Effector memory CD4-positive, alpha-beta T cell (primary cell): Measurements from ENCODE around the gene KDM8.

Source experiments
- DNase-seq, 3 donors: peaks; one replicate each; pipeline ENCODE4 v3.0.0-alpha.2; 2020
- H3K27ac ChIP-seq: 2 replicates; pipeline ENCODE4 v1.7.0; 2013; ENCODE audit warnings: mild to moderate bottlenecking, low read length, moderate library complexity; ENCODE audit not compliant: insufficient read depth, poor library complexity, severe bottlenecking
- H3K27me3 ChIP-seq: replicated peaks from 2 replicates; pipeline ENCODE4 v1.7.0; 2013; ENCODE audit warnings: mild to moderate bottlenecking, low read length; ENCODE audit not compliant: insufficient read depth, control insufficient read depth, poor library complexity, severe bottlenecking
- H3K36me3 ChIP-seq: 2 replicates; pipeline ENCODE4 v1.7.0; 2013; ENCODE audit warnings: mild to moderate bottlenecking, low read length, moderate library complexity; ENCODE audit not compliant: control insufficient read depth, insufficient read depth
- H3K4me1 ChIP-seq: 2 replicates; pipeline ENCODE4 v1.7.0; 2013; ENCODE audit warnings: low read length, mild to moderate bottlenecking; ENCODE audit not compliant: control insufficient read depth, insufficient read depth, poor library complexity, severe bottlenecking
- H3K4me3 ChIP-seq: 2 replicates; pipeline ENCODE4 v1.7.0; 2013; ENCODE audit warnings: low read length, low read depth, mild to moderate bottlenecking; ENCODE audit not compliant: insufficient read depth, poor library complexity, severe bottlenecking
- H3K9me3 ChIP-seq: 2 replicates; pipeline ENCODE4 v1.7.0; 2013; ENCODE audit warnings: mild to moderate bottlenecking, low read length, moderate library complexity; ENCODE audit not compliant: control insufficient read depth

The KDM8 gene

GRCh38 chr16:27189335-27189972 lies 13.9 kb upstream of the KDM8 start:
- H3K36me3 ChIP-seq: no peaks in the 10 kb centered on the region
- H3K27me3 ChIP-seq: no peaks in the 10 kb centered on the region
- H3K9me3 ChIP-seq: no peaks in the 10 kb centered on the region
- H3K27ac ChIP-seq: no peak overlapping the region
- peaks cover 4% of the 10 kb centered on the region for H3K4me1 ChIP-seq
- H3K4me3 ChIP-seq: no peak overlapping the region
- DNase-seq: no peak

GRCh38 chr16:27190316-27190871 lies 12.9 kb upstream of the KDM8 start:
- Histone ChIP-seq H3K36me3 (no peaks in the 10 kb centered on the region), H3K4me1 (peaks cover 9% of the 10 kb centered on the region), H3K9me3 (no peaks in the 10 kb centered on the region), H3K4me3 (no peak overlapping the region), H3K27me3 (no peaks in the 10 kb centered on the region), H3K27ac (no peak overlapping the region)
- DNase-seq: no peak

- H3K27me3 ChIP-seq: no peaks in the 10 kb centered on the region
- DNase-seq: no peak
These were observed 11.9 kb upstream of the KDM8 start for GRCh38 chr16:27191352-27191924.

GRCh38 chr16:27193300-27193990 lies 9.9 kb upstream of the KDM8 start:
- Histone ChIP-seq H3K4me1 (peaks cover 24% of the 10 kb centered on the region), H3K27me3 (no peaks in the 10 kb centered on the region), H3K9me3 (no peaks in the 10 kb centered on the region), H3K4me3 (no peak overlapping the region), H3K27ac (no peak overlapping the region), H3K36me3 (no peaks in the 10 kb centered on the region)
- no peak for DNase-seq

More at GRCh38 chr16:27191352-27191924, 11.9 kb upstream of the KDM8 start:
- Histone ChIP-seq H3K4me3 (no peak overlapping the region), H3K4me1 (peaks cover 15% of the 10 kb centered on the region), H3K27ac (no peak overlapping the region), H3K36me3 (no peaks in the 10 kb centered on the region), H3K9me3 (no peaks in the 10 kb centered on the region)

- no peaks in the 10 kb centered on the region for H3K36me3 ChIP-seq
- H3K27me3 ChIP-seq: no peaks in the 10 kb centered on the region
- H3K27ac ChIP-seq: peak overlapping the region; percentile 18
- H3K9me3 ChIP-seq: no peaks in the 10 kb centered on the region
- peaks cover 39% of the 10 kb centered on the region for H3K4me1 ChIP-seq
- DNase-seq: no peak
- H3K4me3 ChIP-seq: no peak overlapping the region
These were observed 8.1 kb upstream of the KDM8 start for GRCh38 chr16:27195076-27195741.

GRCh38 chr16:27195941-27196595 lies 7.3 kb upstream of the KDM8 start:
- Histone ChIP-seq H3K9me3 (no peaks in the 10 kb centered on the region), H3K27me3 (no peaks in the 10 kb centered on the region), H3K27ac (peak overlapping the region; percentile 33), H3K36me3 (no peaks in the 10 kb centered on the region), H3K4me1 (peaks cover 39% of the 10 kb centered on the region), H3K4me3 (no peak overlapping the region)
- peak; percentile 11 to 46 (median 31) for DNase-seq

- no peak overlapping the region for H3K4me3 ChIP-seq
- DNase-seq: no peak
- peaks cover 39% of the 10 kb centered on the region for H3K4me1 ChIP-seq
- H3K27ac ChIP-seq: no peak overlapping the region
- H3K36me3 ChIP-seq: no peaks in the 10 kb centered on the region
- no peaks in the 10 kb centered on the region for H3K27me3 ChIP-seq
- no peaks in the 10 kb centered on the region for H3K9me3 ChIP-seq
These were observed 6.3 kb upstream of the KDM8 start for GRCh38 chr16:27197004-27197403.

GRCh38 chr16:27198451-27199234 lies 4.7 kb upstream of the KDM8 start:
- peaks cover 45% of the 10 kb centered on the region for H3K4me1 ChIP-seq
- H3K27me3 ChIP-seq: no peaks in the 10 kb centered on the region
- no peaks in the 10 kb centered on the region for H3K36me3 ChIP-seq
- H3K9me3 ChIP-seq: no peaks in the 10 kb centered on the region
- no peak overlapping the region for H3K27ac ChIP-seq
- no peak for DNase-seq
- H3K4me3 ChIP-seq: peak overlapping the region; percentile 7

GRCh38 chr16:27199235-27199586 lies 4.1 kb upstream of the KDM8 start:
- Histone ChIP-seq H3K4me1 (peaks cover 45% of the 10 kb centered on the region), H3K27me3 (no peaks in the 10 kb centered on the region), H3K27ac (no peak overlapping the region), H3K9me3 (no peaks in the 10 kb centered on the region), H3K36me3 (no peaks in the 10 kb centered on the region), H3K4me3 (peak overlapping the region; percentile 7)
- no peak for DNase-seq
